Osteoblast (primary cell): ENCODE data around the gene CDK7. TPM values are rescaled to one million over a fixed set of nuclear protein-coding genes. Genes with fewer than 3 reads are reported as not detected.
A peak's percentile ranks its signal among the peaks of the same experiment; 100 is the strongest.

Experiments used
- DNase-seq: peaks from one replicate; pipeline ENCODE4 v3.0.0; 2011; ENCODE audit warnings: low spot score, mixed read lengths; ENCODE audit not compliant: insufficient read length; ENCODE audit errors: missing footprints
- H2AFZ ChIP-seq: 2 replicates; pipeline ENCODE4 v1.6.0; 2011; ENCODE audit warnings: mild to moderate bottlenecking, low read length
- H3K27ac ChIP-seq: 2 replicates; pipeline ENCODE4 v1.5.1; 2011; ENCODE audit warnings: mild to moderate bottlenecking, low read depth, low read length, moderate library complexity
- H3K27me3 ChIP-seq: 2 replicates; pipeline ENCODE4 v1.6.0; 2012; ENCODE audit warnings: mild to moderate bottlenecking, control low read depth, inconsistent platforms, low read length, moderate library complexity; ENCODE audit not compliant: insufficient read depth
- H3K36me3 ChIP-seq: 2 replicates; pipeline ENCODE4 v1.5.1; 2011; ENCODE audit warnings: mild to moderate bottlenecking, low read length, control low read depth, moderate library complexity; ENCODE audit not compliant: insufficient read depth
- H3K4me1 ChIP-seq: 2 replicates; pipeline ENCODE4 v1.5.1; 2011; ENCODE audit warnings: mild to moderate bottlenecking, low read length, control low read depth, moderate library complexity; ENCODE audit not compliant: insufficient read depth
- H3K4me2 ChIP-seq: 2 replicates; pipeline ENCODE4 v1.6.0; 2011; ENCODE audit warnings: mild to moderate bottlenecking, low read length; ENCODE audit not compliant: insufficient read depth
- H3K4me3 ChIP-seq: fragments of 200-600 bp; sonication (generic); 3 replicates; pipeline ENCODE4 v1.5.1; 2012; ENCODE audit warnings: mild to moderate bottlenecking, low read length, inconsistent platforms; ENCODE audit not compliant: insufficient read depth
- H3K79me2 ChIP-seq: 2 replicates; pipeline ENCODE4 v1.6.0; 2012; ENCODE audit warnings: mild to moderate bottlenecking, low read length, control low read depth, inconsistent platforms; ENCODE audit not compliant: insufficient read depth
- H3K9me3 ChIP-seq: 2 replicates; pipeline ENCODE4 v1.5.1; 2011; ENCODE audit warnings: low read depth, low read length, control low read depth
- H4K20me1 ChIP-seq: 2 replicates; pipeline ENCODE4 v1.6.0; 2012; ENCODE audit warnings: mild to moderate bottlenecking, low read length, control low read depth; ENCODE audit not compliant: insufficient read depth
- total RNA-seq: library from RNA; depleted of rRNA; stranded (reverse); fragments of >200 nt; gene quantifications from 2 replicates; pipeline ENCODE4 v1.2.3, GENCODE V29; 2012
- TF ChIP-seq, protein P1 (sequence below): IDR thresholded peaks from 2 replicates; pipeline ENCODE4 v1.5.1; 2011; ENCODE audit warnings: mild to moderate bottlenecking, low read depth, low read length, moderate library complexity; ENCODE audit errors: extremely low read depth

Gene CDK7
- total RNA-seq, result 41.5 and 44.5 TPM in 2 replicates

DNA sequence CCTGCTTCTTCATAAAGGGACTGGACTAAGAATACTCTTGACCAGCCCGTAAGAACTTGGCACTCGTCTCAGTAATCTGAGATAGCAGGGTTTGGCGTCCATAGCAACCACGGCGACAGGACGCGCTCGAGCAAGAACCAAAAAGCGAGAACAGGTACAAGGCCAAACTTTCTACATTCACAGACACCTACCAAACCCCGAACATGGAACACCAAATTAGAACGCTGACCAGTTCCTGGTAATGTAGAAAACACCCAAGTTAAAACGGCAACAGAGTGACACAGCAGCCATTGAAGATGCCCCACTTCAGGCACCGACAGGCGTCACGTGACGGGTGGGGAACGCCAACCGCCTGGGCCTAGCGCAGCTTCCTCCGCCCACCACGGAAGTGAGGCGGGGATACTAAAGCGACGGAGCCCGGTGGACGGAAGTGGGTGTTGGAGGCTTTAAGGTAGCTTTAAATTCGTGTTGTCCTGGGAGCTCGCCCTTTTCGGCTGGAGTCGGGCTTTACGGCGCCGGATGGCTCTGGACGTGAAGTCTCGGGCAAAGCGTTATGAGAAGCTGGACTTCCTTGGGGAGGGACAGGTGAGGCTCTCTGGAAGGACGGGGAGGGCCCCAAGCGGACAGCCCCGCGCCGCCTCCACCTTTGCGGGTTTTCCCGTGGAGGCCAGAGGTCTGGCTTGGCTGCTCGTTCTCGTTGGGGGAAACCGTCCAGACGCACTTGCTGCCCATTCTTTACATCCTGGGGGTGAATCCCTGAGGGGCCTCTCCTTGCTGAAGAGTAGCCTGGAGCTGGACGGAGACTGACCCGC is at the start of gene CDK7:
Gene CDK7, plus strand, starts transcription at position 430 of the 812 bp plus-strand sequence. Its CDS starts 90 bp downstream, at position 520.
- H3K27me3 ChIP-seq, result no peaks in the 10 kb centered on the region
- H3K4me3 ChIP-seq, result peak within 1 kb of the TSS; percentile 79
- H3K4me2 ChIP-seq, result peak within 1 kb of the TSS; percentile 96
- TF ChIP-seq, protein P1, sequence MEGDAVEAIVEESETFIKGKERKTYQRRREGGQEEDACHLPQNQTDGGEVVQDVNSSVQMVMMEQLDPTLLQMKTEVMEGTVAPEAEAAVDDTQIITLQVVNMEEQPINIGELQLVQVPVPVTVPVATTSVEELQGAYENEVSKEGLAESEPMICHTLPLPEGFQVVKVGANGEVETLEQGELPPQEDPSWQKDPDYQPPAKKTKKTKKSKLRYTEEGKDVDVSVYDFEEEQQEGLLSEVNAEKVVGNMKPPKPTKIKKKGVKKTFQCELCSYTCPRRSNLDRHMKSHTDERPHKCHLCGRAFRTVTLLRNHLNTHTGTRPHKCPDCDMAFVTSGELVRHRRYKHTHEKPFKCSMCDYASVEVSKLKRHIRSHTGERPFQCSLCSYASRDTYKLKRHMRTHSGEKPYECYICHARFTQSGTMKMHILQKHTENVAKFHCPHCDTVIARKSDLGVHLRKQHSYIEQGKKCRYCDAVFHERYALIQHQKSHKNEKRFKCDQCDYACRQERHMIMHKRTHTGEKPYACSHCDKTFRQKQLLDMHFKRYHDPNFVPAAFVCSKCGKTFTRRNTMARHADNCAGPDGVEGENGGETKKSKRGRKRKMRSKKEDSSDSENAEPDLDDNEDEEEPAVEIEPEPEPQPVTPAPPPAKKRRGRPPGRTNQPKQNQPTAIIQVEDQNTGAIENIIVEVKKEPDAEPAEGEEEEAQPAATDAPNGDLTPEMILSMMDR, result no peak
- peak within 1 kb of the TSS; percentile 74 for H3K27ac ChIP-seq
- peaks cover 43% of the 10 kb centered on the region for H3K4me1 ChIP-seq
- peak; percentile 95 for DNase-seq
- H3K36me3 ChIP-seq, result peaks cover 18% of the 10 kb centered on the region
- no peaks in the 10 kb centered on the region for H3K9me3 ChIP-seq
- peaks cover 12% of the 10 kb centered on the region for H4K20me1 ChIP-seq
- H2AFZ ChIP-seq, result peak within 1 kb of the TSS; percentile 96
- H3K79me2 ChIP-seq, result peaks cover 44% of the 10 kb centered on the region

DNA sequence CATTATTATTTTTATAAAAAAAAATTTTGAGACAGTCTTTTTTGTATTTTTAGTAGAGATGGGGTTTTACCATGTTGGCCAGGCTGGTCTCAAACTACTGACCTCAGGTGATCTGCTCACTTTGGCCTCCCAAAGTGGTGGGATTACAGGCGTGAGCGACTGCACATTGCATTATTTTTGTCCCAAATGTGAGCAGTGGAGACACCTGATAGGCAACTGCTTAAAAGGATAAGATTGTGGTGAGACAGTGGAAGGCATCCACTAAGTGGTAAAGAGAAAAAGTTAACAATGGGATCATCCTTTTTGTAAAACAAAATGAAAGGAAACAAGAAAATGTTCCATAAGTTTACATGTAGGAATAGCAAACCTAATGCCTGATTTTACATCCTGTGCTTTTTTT is 47.3 kb upstream of the CDK7 start:
- TF ChIP-seq, protein P1, result no peak
- H2AFZ ChIP-seq, result no peak overlapping the region
- H3K9me3 ChIP-seq, result no peaks in the 10 kb centered on the region
- H3K4me1 ChIP-seq, result peaks cover 12% of the 10 kb centered on the region
- no peaks in the 10 kb centered on the region for H3K27me3 ChIP-seq
- no peak overlapping the region for H3K27ac ChIP-seq
- no peak for DNase-seq
- H4K20me1 ChIP-seq, result no peaks in the 10 kb centered on the region
- H3K4me2 ChIP-seq, result no peak overlapping the region
- no peaks in the 10 kb centered on the region for H3K36me3 ChIP-seq
- H3K79me2 ChIP-seq, result peaks cover 6% of the 10 kb centered on the region
- H3K4me3 ChIP-seq, result no peak overlapping the region

DNA sequence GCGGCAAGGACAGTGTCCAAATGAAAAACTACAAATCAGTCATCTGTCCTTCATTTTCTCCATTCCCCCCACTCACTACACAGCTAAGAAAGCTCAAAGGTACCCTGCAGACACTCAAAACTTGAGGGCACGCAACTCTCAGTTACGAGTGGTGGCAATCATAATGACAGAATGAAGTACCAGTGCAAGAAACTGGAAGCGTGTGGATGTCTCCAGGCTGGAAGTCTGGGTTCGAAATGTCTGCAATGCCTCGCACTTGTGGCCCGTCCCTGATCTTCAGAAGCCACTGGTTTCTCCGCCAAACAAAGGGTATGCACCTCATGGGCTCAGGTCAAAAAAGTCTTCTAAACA is 45.9 kb upstream of the CDK7 start:
- H4K20me1 ChIP-seq, result no peaks in the 10 kb centered on the region
- H3K4me3 ChIP-seq, result peak overlapping the region; percentile 87
- no peaks in the 10 kb centered on the region for H3K9me3 ChIP-seq
- H2AFZ ChIP-seq, result peak overlapping the region; percentile 99
- DNase-seq, result no peak
- H3K4me2 ChIP-seq, result peak overlapping the region; percentile 96
- H3K36me3 ChIP-seq, result no peaks in the 10 kb centered on the region
- H3K79me2 ChIP-seq, result peaks cover 6% of the 10 kb centered on the region
- TF ChIP-seq, protein P1, result no peak
- peaks cover 12% of the 10 kb centered on the region for H3K4me1 ChIP-seq
- H3K27ac ChIP-seq, result peak overlapping the region; percentile 91
- no peaks in the 10 kb centered on the region for H3K27me3 ChIP-seq
